Heart left ventricle (tissue), 16 donors: ENCODE results near the gene DHX35. TPM values are rescaled to one million over a fixed set of nuclear protein-coding genes. Genes with fewer than 3 reads are reported as not detected.

Source experiments
- ATAC-seq, 4 donors: fragments of 200-7000 bp; cut with Tn5 transposase; one replicate each; pipeline ENCODE4 v1.9.1; 2020 to 2022; ENCODE audit warnings: moderate library complexity in 4 of 4, mild to moderate bottlenecking in 3 of 4, moderate number of reproducible peaks in 1 of 4
- DNase-seq, 5 donors: peaks; one replicate each; pipeline ENCODE4 v3.0.0-alpha.2; 2020
- H3K27ac ChIP-seq, 12 donors: fragments of 200-600 bp; sonication (generic) in 4 of 12; one replicate each; pipeline versions ENCODE4 v1.5.0 to v1.8.0; 2016 to 2022; ENCODE audit warnings: mild to moderate bottlenecking in 2 of 12
- H3K27me3 ChIP-seq, 9 donors: fragments of 200-600 bp; sonication (generic) in 2 of 9; one replicate each; pipeline versions ENCODE4 v1.5.1 to v1.8.0; 2016 to 2022; ENCODE audit warnings: mild to moderate bottlenecking in 3 of 9
- H3K36me3 ChIP-seq, 9 donors: fragments of 200-600 bp; sonication (generic) in 2 of 9; one replicate each; pipeline versions ENCODE4 v1.5.0 to v1.8.0; 2018 to 2022; ENCODE audit warnings: mild to moderate bottlenecking in 2 of 9
- H3K4me1 ChIP-seq, 12 donors: fragments of 200-600 bp; sonication (generic) in 4 of 12; one replicate each; pipeline versions ENCODE4 v1.5.0 to v1.8.0; 2016 to 2022; ENCODE audit warnings: mild to moderate bottlenecking in 3 of 12
- H3K4me3 ChIP-seq, 12 donors: fragments of 200-600 bp; sonication (generic) in 4 of 12; one replicate each; pipeline versions ENCODE4 v1.5.0 to v1.8.0; 2017 to 2022; ENCODE audit warnings: mild to moderate bottlenecking in 9 of 12, moderate library complexity in 4 of 12
- H3K9me3 ChIP-seq, 12 donors: fragments of 200-600 bp; sonication (generic) in 4 of 12; one replicate each; pipeline versions ENCODE4 v1.5.0 to v1.8.0; 2016 to 2022; ENCODE audit warnings: mild to moderate bottlenecking in 1 of 12
- CTCF ChIP-seq, 12 donors: fragments of 200-600 bp; sonication (generic) in 4 of 12; IDR thresholded peaks; one replicate each; pipeline versions ENCODE4 v1.5.0 to v1.8.0; 2018 to 2022; ENCODE audit warnings: antibody characterized with exemption in 12 of 12, mild to moderate bottlenecking in 5 of 12
- POLR2A ChIP-seq, 2 donors: fragments of 450-650 bp; IDR thresholded peaks; one replicate each; pipeline ENCODE4 v1.6.1; 2017; ENCODE audit warnings: antibody characterized with exemption in 2 of 2, mild to moderate bottlenecking in 2 of 2, moderate library complexity in 2 of 2
- WGBS, 4 donors: extraction: QIAGEN DNeasy Blood & Tissue Kit in 2 of 4; methylation state at CpG; one replicate each; pipeline versions ENCODE4 v1.1.5 to v1.1.7; 2013 to 2018; 5-methylcytosine and 5-hydroxymethylcytosine counted together
- intact Hi-C, 10 donors: fragments of 100-400 bp; cut with DNase I; formaldehyde crosslinking; loops; one replicate each; pipeline versions ENCODE4 v1.11.1 to v1.14.2; 2022
- polyA plus RNA-seq, 2 donors: library from polyadenylated mRNA; stranded (reverse); fragments of 200-250 nt; gene quantifications; one replicate each; pipeline ENCODE4 v1.2.3, GENCODE V29; 2013
- total RNA-seq, 9 donors: library from RNA; depleted of rRNA in 2 of 9; stranded (reverse); fragments of >200 nt in 2 of 9; fragmentation: NEBNext Ultra II Directional in 3 of 9; extraction: Animal tissue kit (Norgen Biotek cat#: 25700) in 3 of 9; gene quantifications; one replicate each; pipeline versions ENCODE4 v1.1.0 to v1.2.4, GENCODE V29; 2016 to 2023
- donor health status: ischemic (EF 13 %, LVEDD 7.1; RV severe dilation, severe dysfunction).
- donor health status: healthy with polysubstance abuse.
- donor health status: DM: no; HTN: yes; CAD: no.
- donor health status: DM: no; HTN: no; CAD: no.
- donor health status: ischemic (EF 25% LVEDD 6.9; RV normal size, moderate dysfunction).
- donor health status: ischemic (EF 25% LVEDD 5.7; RV mildly dilated, moderate dysfunction).
- donor health status: healthy.
- donor health status: DM: yes; HTN: yes; CAD: no.
- donor health status: ischemic (EF 35%, LVEDD 5.7; RV mildly dilated, moderate dysfunction).
- donor health status: nonischemic (EF 11% LVEDD 7.7; RV severe dilation, severe dysfunction).
- donor health status: DM: yes; HTN: yes; CAD: no.
- donor health status: PGD.
- donor health status: ischemic (EF 29% LVEDD 5.4; RV normal size, mild dysfunction).
- donor health status: nonischemic (EF 23%, LVEDD 6.1; RV moderate dilation, normal function).

DHX35 gene
- total and polyA plus RNA-seq, 11 donors, result 6.0 to 41.7 (median 11.1) TPM

GRCh38 chr20:38934530-38934929, 27.6 kb upstream of the DHX35 start:
- no peak for ATAC-seq
- H3K27me3 ChIP-seq, result no peaks in the 10 kb centered on the region
- DNase-seq, result no peak
- no peaks in the 10 kb centered on the region for H3K9me3 ChIP-seq
- H3K4me1 ChIP-seq, result peaks cover 0 to 8% (median 0%) of the 10 kb centered on the region in 12 donors
- intact Hi-C loops, result no loop called here
- H3K4me3 ChIP-seq, result no peak overlapping the region
- no peak for TF ChIP-seq POLR2A (IDR thresholded peaks at IDR 0.05)
- no peak for TF ChIP-seq CTCF (IDR thresholded peaks at IDR 0.05)
- H3K27ac ChIP-seq, result peak overlapping the region in 1 of 12 donors; percentile 73
- H3K36me3 ChIP-seq, result no peaks in the 10 kb centered on the region
- WGBS, 4 donors, result 91 to 97% (median 94%) methylated on average over 5 of the region's 5 CpGs

GRCh38 chr20:38935285-38935684, 26.9 kb upstream of the DHX35 start:
- Histone ChIP-seq H3K4me3 (no peak overlapping the region), H3K9me3 (no peaks in the 10 kb centered on the region), H3K27ac (peak overlapping the region in 2 of 12 donors; percentile 32 to 73), H3K4me1 (peaks cover 0 to 8% (median 0%) of the 10 kb centered on the region in 12 donors), H3K27me3 (no peaks in the 10 kb centered on the region), H3K36me3 (no peaks in the 10 kb centered on the region)
- ATAC-seq (no peak), DNase-seq (no peak)
- WGBS, 4 donors, result 75 to 94% (median 86%) methylated on average over 3 of the region's 3 CpGs
- TF ChIP-seq POLR2A (IDR thresholded peaks at IDR 0.05) (no peak), CTCF (IDR thresholded peaks at IDR 0.05) (peak in 1 of 12 donors; percentile 14)
- intact Hi-C loops, result no loop called here

GRCh38 chr20:38935967-38936407, 26.2 kb upstream of the DHX35 start:
- TF ChIP-seq CTCF (IDR thresholded peaks at IDR 0.05), result no peak

GRCh38 chr20:38937000-38937399, 25.1 kb upstream of the DHX35 start:
- no peak for ATAC-seq

More at GRCh38 chr20:38935967-38936407, 26.2 kb upstream of the DHX35 start:
- peak overlapping the region in 1 of 12 donors; percentile 73 for H3K27ac ChIP-seq
- 75 to 82% (median 78%) methylated on average over 5 of the region's 5 CpGs for WGBS, 4 donors
- no peak overlapping the region for H3K4me3 ChIP-seq
- ATAC-seq (no peak), DNase-seq (no peak)
- peaks cover 0 to 8% (median 0%) of the 10 kb centered on the region in 12 donors for H3K4me1 ChIP-seq
- intact Hi-C loops, result no loop called here
- H3K9me3 ChIP-seq, result no peaks in the 10 kb centered on the region
- H3K27me3 ChIP-seq, result no peaks in the 10 kb centered on the region
- H3K36me3 ChIP-seq, result no peaks in the 10 kb centered on the region

More at GRCh38 chr20:38937000-38937399, 25.1 kb upstream of the DHX35 start:
- DNase-seq, result no peak
- Histone ChIP-seq H3K9me3 (no peaks in the 10 kb centered on the region), H3K36me3 (no peaks in the 10 kb centered on the region), H3K4me3 (no peak overlapping the region), H3K27me3 (no peaks in the 10 kb centered on the region), H3K27ac (no peak overlapping the region), H3K4me1 (peaks cover 0 to 8% (median 0%) of the 10 kb centered on the region in 12 donors)
- intact Hi-C loops, result no loop called here
- TF ChIP-seq POLR2A (IDR thresholded peaks at IDR 0.05), result no peak
- TF ChIP-seq CTCF (IDR thresholded peaks at IDR 0.05), result no peak
- 94 to 97% (median 95%) methylated on average over 5 of the region's 5 CpGs for WGBS, 4 donors
